Astrocyte of the cerebellum (primary cell): ENCODE results near the gene ZBTB43.

ENCODE experiments used
- DNase-seq: peaks from one replicate; pipeline ENCODE4 v3.0.0-alpha.2; 2011; ENCODE audit warnings: low read depth
- H3K4me3 ChIP-seq: 2 replicates; pipeline ENCODE4 v1.5.1; 2011; ENCODE audit warnings: mild to moderate bottlenecking, low read depth, low read length, moderate library complexity
- in situ Hi-C: cut with HindIII; loops from 2 replicates; pipeline ENCODE4 v1.10.0; 2017; ENCODE audit warnings: low sequenced_read_pairs
- TF ChIP-seq, protein P1 (sequence below): IDR thresholded peaks from 2 replicates; pipeline ENCODE4 v1.5.1; 2012; ENCODE audit warnings: low read length, low read depth, moderate library complexity, mild to moderate bottlenecking; ENCODE audit errors: missing control alignments

Gene ZBTB43

DNA sequence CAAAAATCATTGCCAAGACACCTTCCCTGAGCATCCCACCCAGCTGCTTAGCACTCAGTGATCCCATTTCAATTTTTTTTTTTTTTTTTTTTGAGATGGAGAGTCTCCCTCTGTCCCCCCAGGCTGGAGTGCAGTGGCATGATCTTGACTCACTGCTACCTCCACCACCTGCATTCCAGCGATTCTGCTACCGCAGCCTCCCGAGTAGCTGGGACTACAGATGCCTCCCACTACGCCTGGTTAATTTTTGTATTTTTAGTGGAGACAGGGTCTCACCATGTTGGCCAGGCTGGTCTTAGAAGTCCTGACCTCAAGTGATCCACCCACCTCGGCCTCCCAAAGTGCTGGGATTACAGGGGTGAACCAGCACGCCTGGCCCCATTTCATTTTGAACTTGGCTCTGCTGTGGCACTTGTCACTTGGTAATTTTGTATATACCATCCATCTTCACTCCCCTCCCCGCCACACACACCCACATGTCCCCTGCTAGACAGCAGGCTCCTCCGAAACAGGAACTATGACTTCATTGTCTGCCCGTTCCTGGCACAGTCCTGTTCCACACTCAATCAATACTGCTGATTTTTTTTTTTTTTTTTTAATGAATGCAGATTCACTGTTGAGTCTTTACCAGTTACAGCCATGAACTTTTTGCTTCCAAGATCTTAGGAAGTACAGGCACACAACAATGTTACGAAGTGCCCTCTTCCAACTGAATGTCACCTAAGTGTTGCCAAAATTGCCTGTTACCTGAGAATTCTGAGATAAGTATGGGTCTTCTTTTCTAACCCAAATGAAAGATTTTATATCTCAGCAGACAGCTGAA is 38.3 kb downstream of the ZBTB43 start:
- H3K4me3 ChIP-seq: no peak overlapping the region
- in situ Hi-C loops: no loop called here
- TF ChIP-seq, protein P1, sequence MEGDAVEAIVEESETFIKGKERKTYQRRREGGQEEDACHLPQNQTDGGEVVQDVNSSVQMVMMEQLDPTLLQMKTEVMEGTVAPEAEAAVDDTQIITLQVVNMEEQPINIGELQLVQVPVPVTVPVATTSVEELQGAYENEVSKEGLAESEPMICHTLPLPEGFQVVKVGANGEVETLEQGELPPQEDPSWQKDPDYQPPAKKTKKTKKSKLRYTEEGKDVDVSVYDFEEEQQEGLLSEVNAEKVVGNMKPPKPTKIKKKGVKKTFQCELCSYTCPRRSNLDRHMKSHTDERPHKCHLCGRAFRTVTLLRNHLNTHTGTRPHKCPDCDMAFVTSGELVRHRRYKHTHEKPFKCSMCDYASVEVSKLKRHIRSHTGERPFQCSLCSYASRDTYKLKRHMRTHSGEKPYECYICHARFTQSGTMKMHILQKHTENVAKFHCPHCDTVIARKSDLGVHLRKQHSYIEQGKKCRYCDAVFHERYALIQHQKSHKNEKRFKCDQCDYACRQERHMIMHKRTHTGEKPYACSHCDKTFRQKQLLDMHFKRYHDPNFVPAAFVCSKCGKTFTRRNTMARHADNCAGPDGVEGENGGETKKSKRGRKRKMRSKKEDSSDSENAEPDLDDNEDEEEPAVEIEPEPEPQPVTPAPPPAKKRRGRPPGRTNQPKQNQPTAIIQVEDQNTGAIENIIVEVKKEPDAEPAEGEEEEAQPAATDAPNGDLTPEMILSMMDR: no peak
- no peak for DNase-seq

DNA sequence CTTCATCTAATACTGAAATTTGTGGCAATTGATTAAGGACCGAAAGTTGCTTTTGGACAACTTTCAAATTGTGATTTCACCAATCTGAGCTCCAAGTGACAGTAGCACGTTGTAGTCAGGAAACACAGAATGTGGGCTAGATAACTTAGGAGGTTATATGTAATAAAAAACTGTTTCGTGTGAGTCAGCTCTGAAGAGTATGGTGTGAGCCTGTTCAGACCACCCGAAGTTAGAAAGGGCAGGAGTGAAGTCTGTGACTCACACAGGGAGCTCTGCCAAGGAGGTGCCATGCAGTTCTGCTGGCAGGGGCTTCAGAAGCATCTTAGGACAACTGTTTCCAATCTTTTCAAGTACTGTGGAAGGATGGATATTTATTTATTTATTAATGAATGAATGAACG is 39.2 kb downstream of the ZBTB43 start:
- TF ChIP-seq, protein P1: no peak
- H3K4me3 ChIP-seq: no peak overlapping the region
- in situ Hi-C loops: no loop called here
- peak; percentile 50 for DNase-seq

DNA sequence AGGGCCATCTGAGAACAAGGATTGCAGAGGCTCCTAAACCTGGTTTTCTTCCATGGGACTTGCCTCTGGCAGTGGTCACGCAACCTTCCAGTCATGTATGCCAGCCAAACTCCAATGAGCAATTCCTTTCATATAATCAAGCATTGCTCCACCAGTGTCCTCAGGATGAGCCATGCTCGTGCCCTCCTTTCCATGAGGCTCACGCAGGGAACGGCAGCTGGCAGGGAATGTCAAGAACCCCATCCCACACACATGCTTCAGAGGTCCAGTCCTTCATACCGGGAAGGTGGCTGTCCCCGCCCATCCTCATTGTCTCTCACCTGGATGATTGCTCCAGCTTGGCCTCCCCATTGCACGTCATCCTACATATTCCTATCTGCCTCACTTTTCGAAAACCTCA is 42.2 kb downstream of the ZBTB43 start:
- TF ChIP-seq, protein P1: no peak
- in situ Hi-C loops: no loop called here
- no peak for DNase-seq
- H3K4me3 ChIP-seq: no peak overlapping the region

DNA sequence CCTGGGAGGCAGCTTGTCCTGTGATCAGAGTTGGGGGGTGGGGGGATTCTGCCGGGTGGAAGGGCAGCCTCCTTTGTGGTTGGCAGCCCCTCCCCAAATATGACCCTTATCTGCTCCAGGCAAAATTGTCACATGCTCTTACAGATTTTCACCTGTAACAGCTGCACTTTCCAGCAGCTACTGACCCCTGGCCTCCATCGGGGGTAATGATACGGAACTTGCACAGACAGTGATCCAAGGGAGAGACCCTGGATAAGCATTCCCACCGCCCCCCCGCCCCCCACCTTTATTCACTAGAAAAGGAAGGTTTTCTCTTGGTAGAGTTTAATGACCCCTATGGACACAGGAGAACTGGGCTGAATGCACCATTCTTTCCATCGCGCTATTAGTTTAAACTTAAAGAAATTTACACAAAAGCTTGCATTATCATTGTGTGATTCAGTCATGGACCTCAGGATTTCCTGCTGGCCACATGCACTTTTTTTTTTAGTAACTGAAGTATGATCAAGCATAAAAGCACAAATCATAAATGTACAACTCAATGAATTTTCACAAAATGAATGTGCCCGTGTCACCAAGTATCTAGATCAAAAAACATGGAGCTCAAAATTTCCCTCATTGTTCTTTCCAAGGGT is 44.9 kb downstream of the ZBTB43 start:
- TF ChIP-seq, protein P1: no peak
- in situ Hi-C loops: no loop called here
- no peak overlapping the region for H3K4me3 ChIP-seq
- no peak for DNase-seq

DNA sequence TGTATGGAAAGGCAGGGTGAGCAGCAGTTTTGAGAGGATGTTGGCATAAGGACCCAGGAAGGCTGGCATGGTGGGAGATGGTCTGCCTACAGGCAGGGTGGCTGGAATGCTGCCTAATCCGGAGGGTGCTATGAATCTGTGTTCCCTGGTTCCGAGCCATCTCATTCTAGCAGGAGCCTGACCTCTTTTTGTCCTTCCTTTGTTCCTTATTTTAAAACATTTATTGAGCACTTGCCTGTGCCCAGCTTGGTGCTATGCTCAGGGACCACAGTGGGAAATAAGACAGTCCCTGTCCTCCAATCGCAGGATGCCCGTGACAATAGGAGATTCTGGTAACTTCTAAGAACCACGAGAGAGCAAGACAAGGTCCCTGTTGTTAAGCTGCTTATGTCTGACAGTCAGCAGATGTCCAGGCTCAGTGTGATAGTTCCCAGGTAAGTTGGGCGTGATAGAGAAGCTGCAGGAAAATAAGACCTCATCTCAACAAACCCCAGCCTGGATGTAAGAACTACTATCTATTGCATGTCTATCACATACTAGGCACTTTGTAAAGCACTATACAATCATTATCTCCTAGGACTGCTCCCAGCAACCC is 46.5 kb downstream of the ZBTB43 start:
- H3K4me3 ChIP-seq: no peak overlapping the region
- in situ Hi-C loops: no loop called here
- TF ChIP-seq, protein P1: no peak
- no peak for DNase-seq

DNA sequence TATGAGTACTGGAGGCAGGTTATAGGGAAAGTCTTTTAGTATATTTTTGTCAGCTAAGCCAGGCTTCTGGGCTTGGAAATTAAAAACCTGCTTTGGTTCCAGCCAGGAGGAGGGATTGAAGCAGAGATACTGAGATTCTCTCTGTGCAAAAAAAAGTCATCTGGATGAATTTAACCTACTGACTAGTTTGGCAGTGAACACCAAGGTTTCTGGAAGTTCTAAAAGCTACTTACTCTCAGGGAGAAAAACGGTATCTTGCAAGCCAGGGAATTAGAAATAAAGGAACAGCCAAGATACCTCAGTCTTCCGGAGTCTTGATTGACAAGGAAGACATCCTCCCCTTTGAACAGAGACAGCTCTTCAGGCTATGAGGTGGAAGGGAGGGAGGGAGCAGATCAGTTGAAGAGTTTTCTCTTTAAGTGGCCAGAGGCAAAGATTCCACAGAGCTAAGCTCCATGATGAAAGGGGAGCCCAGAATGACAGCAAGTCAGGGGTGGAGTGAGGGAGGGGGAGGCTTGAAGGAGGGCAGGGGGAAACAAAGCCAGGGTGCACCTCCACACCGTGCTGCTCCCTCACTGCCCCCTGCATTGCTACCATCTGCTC is 47.3 kb downstream of the ZBTB43 start:
- TF ChIP-seq, protein P1: no peak
- no peak for DNase-seq
- no peak overlapping the region for H3K4me3 ChIP-seq
- in situ Hi-C loops: no loop called here
